Smooth muscle cell (in vitro differentiated cells): ENCODE results near the gene C5. TPM values are rescaled to one million over a fixed set of nuclear protein-coding genes. Genes with fewer than 3 reads are reported as not detected.

ENCODE experiments used
- DNase-seq: peaks from one replicate; lab custom pipeline; 2025; ENCODE audit not compliant: unreplicated experiment; lab: John Stamatoyannopoulos, UW
- H2AFZ ChIP-seq: fragments of 200-600 bp; sonication (generic); 2 replicates; pipeline ENCODE4 v1.6.0; 2016; ENCODE audit warnings: antibody characterized with exemption, low read depth, mild to moderate bottlenecking
- H3F3A ChIP-seq: fragments of 200-600 bp; sonication (generic); 2 replicates; pipeline ENCODE4 v1.6.0; 2017; ENCODE audit warnings: antibody characterized with exemption, low read depth
- H3K27ac ChIP-seq: fragments of 200-600 bp; sonication (generic); 2 replicates; pipeline ENCODE4 v1.5.1; 2016; ENCODE audit warnings: low read depth, mild to moderate bottlenecking
- H3K27me3 ChIP-seq: fragments of 200-600 bp; sonication (generic); 2 replicates; pipeline ENCODE4 v1.6.1; 2016; ENCODE audit warnings: low read depth, mild to moderate bottlenecking
- H3K36me3 ChIP-seq: fragments of 200-600 bp; sonication (generic); 2 replicates; pipeline ENCODE4 v1.5.1; 2016; ENCODE audit warnings: low read depth
- H3K4me1 ChIP-seq: fragments of 200-600 bp; sonication (generic); 2 replicates; pipeline ENCODE4 v1.5.1; 2016; ENCODE audit warnings: low read depth
- H3K4me2 ChIP-seq: fragments of 200-600 bp; sonication (generic); 2 replicates; pipeline ENCODE4 v1.6.0; 2016; ENCODE audit warnings: mild to moderate bottlenecking
- H3K4me3 ChIP-seq: fragments of 200-600 bp; sonication (generic); 2 replicates; pipeline ENCODE4 v1.5.1; 2016; ENCODE audit warnings: mild to moderate bottlenecking
- H3K79me2 ChIP-seq: fragments of 200-600 bp; sonication (generic); 2 replicates; pipeline ENCODE4 v1.6.0; 2016; ENCODE audit warnings: low read depth, mild to moderate bottlenecking
- H3K9ac ChIP-seq: fragments of 200-600 bp; sonication (generic); 2 replicates; pipeline ENCODE4 v1.6.0; 2016; ENCODE audit warnings: low read depth
- H3K9me3 ChIP-seq: fragments of 200-600 bp; sonication (generic); replicated peaks from 2 replicates; pipeline ENCODE4 v1.5.1; 2016; ENCODE audit warnings: low read depth
- H4K20me1 ChIP-seq: fragments of 200-600 bp; sonication (generic); 2 replicates; pipeline ENCODE4 v1.6.0; 2016; ENCODE audit warnings: low read depth
- WGBS: methylation state at CpG from one replicate; pipeline ENCODE4 v1.1.7; 2016; ENCODE audit warnings: low lambda C conversion rate; 5-methylcytosine and 5-hydroxymethylcytosine counted together
- polyA plus RNA-seq: library from polyadenylated mRNA; unstranded; fragments of >200 nt; fragmentation: Nextera tagmentation; extraction: Ambion mirVana; gene quantifications from 2 replicates; pipeline ENCODE4 v1.2.1, GENCODE V29; 2016
- total RNA-seq: library from RNA; depleted of rRNA; stranded (reverse); fragments of >200 nt; gene quantifications from 2 replicates; pipeline ENCODE4 v1.2.3, GENCODE V29; 2014
- TF ChIP-seq, protein P1 (sequence below): fragments of 200-600 bp; sonication (generic); IDR thresholded peaks from 2 replicates; pipeline ENCODE4 v1.5.1; 2017; ENCODE audit warnings: borderline replicate concordance, mild to moderate bottlenecking, antibody characterized with exemption; ENCODE audit not compliant: insufficient read depth, poor library complexity, severe bottlenecking

Gene C5
- total and polyA plus RNA-seq, 2 experiments from 2014 or later: 0.57 to 0.76 TPM

DNA sequence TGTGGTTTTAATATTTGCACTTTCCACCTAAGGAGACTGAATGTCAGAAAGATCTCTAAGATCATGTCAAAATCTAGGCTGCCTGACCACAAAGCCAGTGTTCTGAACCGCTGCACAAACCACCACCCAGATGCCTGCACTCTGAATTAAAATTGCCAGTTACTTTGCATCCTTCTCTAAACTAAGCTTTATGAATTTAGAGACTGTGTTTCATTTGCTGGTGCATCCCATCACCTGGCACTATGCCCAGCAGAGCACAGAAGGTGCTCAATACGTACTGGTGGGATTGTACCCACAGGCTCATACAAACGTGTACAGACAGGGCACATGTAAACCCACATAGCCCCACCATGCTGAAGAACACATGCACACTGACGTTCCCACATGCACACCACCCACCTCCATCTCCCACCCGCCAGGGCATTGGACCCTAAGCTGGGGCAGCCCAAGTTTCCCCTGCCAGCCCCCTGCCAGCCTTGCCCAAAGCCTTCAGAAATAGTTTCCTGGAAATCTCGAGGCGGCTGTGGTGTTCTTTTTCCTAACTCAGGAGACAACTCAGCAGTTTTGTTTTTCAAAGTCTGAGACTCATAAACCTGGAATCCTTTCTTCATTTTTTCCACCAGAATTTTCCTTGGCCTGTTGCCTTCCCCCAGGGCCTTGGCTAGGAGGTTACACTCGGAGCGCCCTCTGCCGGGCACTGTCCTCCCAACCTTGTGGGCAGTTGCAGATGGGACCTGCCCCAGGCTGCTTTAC, 113.9 kb downstream of the C5 start:
- Histone ChIP-seq H3K4me2 (peak overlapping the region; percentile 77), H3K36me3 (no peaks in the 10 kb centered on the region), H3F3A (peaks cover 24% of the 10 kb centered on the region), H3K9me3 (no peaks in the 10 kb centered on the region), H3K4me1 (peaks cover 4% of the 10 kb centered on the region), H4K20me1 (no peaks in the 10 kb centered on the region), H2AFZ (no peak overlapping the region), H3K4me3 (peak overlapping the region; percentile 8), H3K27me3 (no peaks in the 10 kb centered on the region), H3K79me2 (no peaks in the 10 kb centered on the region), H3K9ac (peak overlapping the region; percentile 25), H3K27ac (peak overlapping the region; percentile 80)
- peak; percentile 71 for DNase-seq
- 27% methylated on average over 10 of the region's 10 CpGs for WGBS
- TF ChIP-seq, protein P1, sequence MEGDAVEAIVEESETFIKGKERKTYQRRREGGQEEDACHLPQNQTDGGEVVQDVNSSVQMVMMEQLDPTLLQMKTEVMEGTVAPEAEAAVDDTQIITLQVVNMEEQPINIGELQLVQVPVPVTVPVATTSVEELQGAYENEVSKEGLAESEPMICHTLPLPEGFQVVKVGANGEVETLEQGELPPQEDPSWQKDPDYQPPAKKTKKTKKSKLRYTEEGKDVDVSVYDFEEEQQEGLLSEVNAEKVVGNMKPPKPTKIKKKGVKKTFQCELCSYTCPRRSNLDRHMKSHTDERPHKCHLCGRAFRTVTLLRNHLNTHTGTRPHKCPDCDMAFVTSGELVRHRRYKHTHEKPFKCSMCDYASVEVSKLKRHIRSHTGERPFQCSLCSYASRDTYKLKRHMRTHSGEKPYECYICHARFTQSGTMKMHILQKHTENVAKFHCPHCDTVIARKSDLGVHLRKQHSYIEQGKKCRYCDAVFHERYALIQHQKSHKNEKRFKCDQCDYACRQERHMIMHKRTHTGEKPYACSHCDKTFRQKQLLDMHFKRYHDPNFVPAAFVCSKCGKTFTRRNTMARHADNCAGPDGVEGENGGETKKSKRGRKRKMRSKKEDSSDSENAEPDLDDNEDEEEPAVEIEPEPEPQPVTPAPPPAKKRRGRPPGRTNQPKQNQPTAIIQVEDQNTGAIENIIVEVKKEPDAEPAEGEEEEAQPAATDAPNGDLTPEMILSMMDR: peak; percentile 97

DNA sequence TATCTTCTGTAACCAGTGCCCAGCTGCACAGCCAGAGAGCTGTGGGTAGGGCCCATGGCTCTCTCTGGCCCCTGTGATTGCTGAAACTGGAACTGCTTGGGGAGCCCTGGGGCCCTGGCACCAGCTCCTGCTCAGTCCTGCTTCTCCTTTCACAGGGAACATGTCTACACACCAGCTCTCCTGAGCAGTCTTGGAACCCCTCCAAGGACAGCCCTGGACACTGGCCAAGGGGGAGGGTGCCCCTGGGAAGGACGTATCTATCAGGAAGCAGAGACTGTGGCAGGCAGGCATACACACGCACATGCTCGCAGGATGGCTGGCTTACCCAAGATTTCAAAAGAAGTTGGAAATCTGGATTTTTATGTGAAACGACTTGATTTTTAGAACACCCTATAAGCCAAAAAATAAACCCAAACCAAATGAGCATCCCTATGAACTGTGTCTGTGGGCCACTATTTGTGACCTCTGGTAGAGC, 114.7 kb downstream of the C5 start:
- H3K4me3 ChIP-seq: no peak overlapping the region
- peak overlapping the region; percentile 25 for H3K9ac ChIP-seq
- peak overlapping the region; percentile 80 for H3K27ac ChIP-seq
- TF ChIP-seq, protein P1: no peak
- peak overlapping the region; percentile 77 for H3K4me2 ChIP-seq
- no peaks in the 10 kb centered on the region for H3K79me2 ChIP-seq
- H4K20me1 ChIP-seq: no peaks in the 10 kb centered on the region
- H3K4me1 ChIP-seq: peaks cover 6% of the 10 kb centered on the region
- no peaks in the 10 kb centered on the region for H3K9me3 ChIP-seq
- peaks cover 27% of the 10 kb centered on the region for H3F3A ChIP-seq
- no peaks in the 10 kb centered on the region for H3K27me3 ChIP-seq
- peak; percentile 88 for DNase-seq
- no peak overlapping the region for H2AFZ ChIP-seq
- no peaks in the 10 kb centered on the region for H3K36me3 ChIP-seq
- 23% methylated on average over 4 of the region's 4 CpGs for WGBS

DNA sequence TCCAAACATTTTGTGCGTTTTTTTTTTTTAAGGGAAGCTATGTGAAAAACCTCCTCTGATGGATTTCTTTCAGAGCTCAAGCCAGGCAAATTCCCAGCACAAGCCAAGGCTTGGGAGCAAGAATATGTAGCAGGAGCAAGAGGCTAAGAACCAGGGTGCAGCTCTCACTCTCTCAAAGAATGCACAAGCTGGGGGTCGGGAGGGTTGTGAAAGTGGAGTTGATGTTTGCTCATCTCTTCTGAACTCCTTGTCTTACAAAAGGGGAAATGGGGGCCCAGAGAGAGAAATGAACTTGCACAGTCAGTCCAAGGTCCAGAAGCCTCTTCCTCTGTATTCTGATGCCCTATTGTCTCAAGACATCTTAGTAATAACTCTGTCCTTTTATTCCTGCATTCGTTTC, 115.8 kb downstream of the C5 start:
- Histone ChIP-seq H3K79me2 (no peaks in the 10 kb centered on the region), H3K9ac (no peak overlapping the region), H2AFZ (no peak overlapping the region), H3K36me3 (no peaks in the 10 kb centered on the region), H3K9me3 (no peaks in the 10 kb centered on the region), H4K20me1 (no peaks in the 10 kb centered on the region), H3K27ac (peak overlapping the region; percentile 80), H3F3A (peaks cover 30% of the 10 kb centered on the region), H3K27me3 (no peaks in the 10 kb centered on the region), H3K4me1 (peaks cover 7% of the 10 kb centered on the region), H3K4me3 (no peak overlapping the region), H3K4me2 (no peak overlapping the region)
- WGBS: 84% methylated on average over 3 of the region's 3 CpGs
- TF ChIP-seq, protein P1: no peak
- DNase-seq: no peak
